MCF 10A (cell line): ENCODE measurements around the gene KIF18B. TPM values are rescaled to one million over a fixed set of nuclear protein-coding genes. Genes with fewer than 3 reads are reported as not detected.

ENCODE experiments used
- BruUV-seq: library from RNA; stranded (reverse); fragments of 400-500 nt; replicated peaks from 2 replicates; lab custom pipeline; 2021; lab: Mats Ljungman, UMichigan
- CTCF ChIA-PET: fragments of 300-600 bp; sonication (Branson Sonifier 250); formaldehyde crosslinking; extraction: SDS; loops from one replicate; lab custom pipeline; 2021; ENCODE audit warnings: antibody characterized with exemption, inconsistent platforms; lab: Yijun Ruan, JAX
- POLR2A ChIA-PET: fragments of 300-600, 350-650 bp; sonication (Branson Sonifier 250); formaldehyde crosslinking; extraction: SDS; loops from one replicate; lab custom pipeline; 2020; ENCODE audit warnings: antibody characterized with exemption, inconsistent platforms; lab: Yijun Ruan, JAX
- DNase-seq: peaks from one replicate; pipeline ENCODE4 v3.0.0-alpha.2; 2018; ENCODE audit not compliant: unreplicated experiment
- H3K27ac Mint-ChIP-seq: one replicate; pipeline ENCODE4 v1.8.0; 2022; ENCODE audit warnings: mild to moderate bottlenecking, low read depth, mixed read lengths; ENCODE audit not compliant: unreplicated experiment
- H3K27me3 Mint-ChIP-seq: one replicate; pipeline ENCODE4 v1.8.0; 2022; ENCODE audit warnings: mixed read lengths; ENCODE audit not compliant: insufficient read depth, unreplicated experiment
- H3K36me3 Mint-ChIP-seq: one replicate; pipeline ENCODE4 v1.8.0; 2022; ENCODE audit warnings: mild to moderate bottlenecking, moderate library complexity, mixed read lengths; ENCODE audit not compliant: insufficient read depth, unreplicated experiment
- H3K4me1 Mint-ChIP-seq: one replicate; pipeline ENCODE4 v1.8.0; 2022; ENCODE audit warnings: mixed read lengths; ENCODE audit not compliant: insufficient read depth, unreplicated experiment
- H3K4me3 Mint-ChIP-seq: one replicate; pipeline ENCODE4 v1.8.0; 2022; ENCODE audit warnings: mild to moderate bottlenecking, moderate library complexity, mixed read lengths; ENCODE audit not compliant: unreplicated experiment
- H3K9me3 Mint-ChIP-seq: one replicate; pipeline ENCODE4 v1.8.0; 2022; ENCODE audit warnings: mixed read lengths; ENCODE audit not compliant: unreplicated experiment
- CTCF ChIP-seq: fragments of 200-600 bp; IDR thresholded peaks from one replicate; pipeline ENCODE4 v1.8.0; 2022; ENCODE audit warnings: antibody characterized with exemption, mild to moderate bottlenecking; ENCODE audit not compliant: unreplicated experiment
- intact Hi-C: fragments of 100-400 bp; cut with micrococcal nuclease; formaldehyde crosslinking; loops from 2 replicates; pipeline ENCODE4 v1.14.1; 2022
- total RNA-seq: library from RNA; stranded (reverse); gene quantifications from 2 replicates; pipeline ENCODE4 v1.2.3, GENCODE V29; 2022

Gene KIF18B
- total RNA-seq, 1 experiment from 2014 or later = 17.5 TPM

GRCh38 chr17:44976206-44976605 is 28.6 kb upstream of the KIF18B start:
- CTCF ChIA-PET = interaction anchor here (0.5 kb wide), 2 partner anchors 166 to 879 kb away, joined by 3 read pairs; no protein-coding TSS in a partner anchor
- peaks cover 22% of the 10 kb centered on the region for H3K4me1 Mint-ChIP-seq
- BruUV-seq = no TSS peak

GRCh38 chr17:44972953-44973352 is 25.4 kb upstream of the KIF18B start:
- no peak for TF ChIP-seq CTCF
- DNase-seq = peak; percentile 93
- POLR2A ChIA-PET = interaction anchor here (0.5 to 1.6 kb wide), 5 partner anchors 8 to 121 kb away, joined by 3 to 14 read pairs (median 4); partner anchors contain the start of gene EFTUD2
- Mint-ChIP-seq H3K4me1 (peaks cover 23% of the 10 kb centered on the region), H3K9me3 (no peaks in the 10 kb centered on the region), H3K4me3 (peak overlapping the region; percentile 61), H3K27ac (peak overlapping the region; percentile 94), H3K27me3 (no peaks in the 10 kb centered on the region), H3K36me3 (no peaks in the 10 kb centered on the region)
- intact Hi-C loops = loop anchor here (2.0 kb wide), 1 partner anchor 32 kb away; no protein-coding TSS in a partner anchor
- CTCF ChIA-PET = interaction anchor here (0.6 kb wide), 1 partner anchor 445 kb away, joined by 4 read pairs; no protein-coding TSS in a partner anchor
- BruUV-seq = no TSS peak

More at GRCh38 chr17:44976206-44976605, 28.6 kb upstream of the KIF18B start:
- Mint-ChIP-seq H3K36me3 (no peaks in the 10 kb centered on the region), H3K27me3 (no peaks in the 10 kb centered on the region), H3K27ac (no peak overlapping the region), H3K4me3 (no peak overlapping the region), H3K9me3 (no peaks in the 10 kb centered on the region)
- intact Hi-C loops = no loop called here
- no peak for DNase-seq
- no peak for TF ChIP-seq CTCF
- POLR2A ChIA-PET = no interaction called here

GRCh38 chr17:44971776-44972483 is 24.4 kb upstream of the KIF18B start:
- Mint-ChIP-seq H3K4me3 (peak overlapping the region; percentile 61), H3K9me3 (no peaks in the 10 kb centered on the region), H3K4me1 (peaks cover 23% of the 10 kb centered on the region), H3K36me3 (no peaks in the 10 kb centered on the region), H3K27ac (peak overlapping the region; percentile 94), H3K27me3 (no peaks in the 10 kb centered on the region)
- POLR2A ChIA-PET = interaction anchor here (0.5 to 1.6 kb wide), 16 partner anchors 9 to 151 kb away, joined by 3 to 14 read pairs (median 4); partner anchors contain the start of genes EFTUD2 and KIF18B
- BruUV-seq = no TSS peak
- intact Hi-C loops = loop anchor here (2.0 kb wide), 1 partner anchor 31 kb away; no protein-coding TSS in a partner anchor
- DNase-seq = peak; percentile 90
- TF ChIP-seq CTCF = no peak
- CTCF ChIA-PET = interaction anchor here (0.6 to 1.1 kb wide), 6 partner anchors 19 to 188 kb away, joined by 3 to 5 read pairs (median 4); no protein-coding TSS in a partner anchor

GRCh38 chr17:44970136-44970741 is 22.7 kb upstream of the KIF18B start:
- ChIA-PET CTCF (interaction anchor here (0.7 to 1.1 kb wide), 3 partner anchors 9 to 216 kb away, joined by 3 to 4 read pairs (median 4); no protein-coding TSS in a partner anchor), POLR2A (interaction anchor here (0.6 to 1.5 kb wide), 5 partner anchors 8 to 50 kb away, joined by 3 to 7 read pairs (median 3); no protein-coding TSS in a partner anchor)
- intact Hi-C loops = no loop called here
- Mint-ChIP-seq H3K27me3 (no peaks in the 10 kb centered on the region), H3K4me3 (peak overlapping the region; percentile 49), H3K27ac (no peak overlapping the region), H3K36me3 (no peaks in the 10 kb centered on the region), H3K9me3 (no peaks in the 10 kb centered on the region), H3K4me1 (peaks cover 30% of the 10 kb centered on the region)
- TF ChIP-seq CTCF = no peak
- no TSS peak for BruUV-seq
- DNase-seq = no peak
